ENCODE measurements around the gene LTO1. TPM values are rescaled to one million over a fixed set of nuclear protein-coding genes. Genes with fewer than 3 reads are reported as not detected.

LTO1 gene
- total RNA-seq, 1 donor from 2014 or later = 52.5 TPM

DNA sequence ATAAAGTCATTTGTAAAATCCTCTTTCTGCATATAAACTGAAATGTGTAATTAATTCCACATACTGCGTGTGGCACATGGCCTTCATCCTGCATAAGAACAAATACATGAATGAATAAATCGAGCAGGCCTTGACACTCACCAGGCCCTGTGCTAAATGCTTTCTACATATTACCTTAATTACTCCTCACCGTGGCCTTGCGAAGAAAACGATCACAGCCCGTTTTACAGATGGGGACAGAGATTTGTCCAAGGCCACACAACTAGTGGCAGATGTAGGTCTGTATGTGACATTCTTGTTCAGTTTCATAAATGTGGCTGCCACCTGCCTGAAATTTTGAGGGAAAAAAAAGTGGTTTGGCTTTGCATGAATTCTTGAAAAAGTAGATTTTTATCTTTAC lies 40.0 kb downstream of the LTO1 start:
- intact Hi-C loops (cut with micrococcal nuclease) = no loop called here
- Mint-ChIP-seq H3K36me3 (ENCODE audit: low read depth) (no peaks in the 10 kb centered on the region), H3K4me1 (peaks cover 29% of the 10 kb centered on the region), H3K9me3 (peaks cover 2% of the 10 kb centered on the region), H3K4me3 (no peak overlapping the region), H3K27me3 (peaks cover 23% of the 10 kb centered on the region), H3K27ac (no peak overlapping the region)
- POLR2A ChIA-PET = no interaction called here
- TF ChIP-seq, protein P1, sequence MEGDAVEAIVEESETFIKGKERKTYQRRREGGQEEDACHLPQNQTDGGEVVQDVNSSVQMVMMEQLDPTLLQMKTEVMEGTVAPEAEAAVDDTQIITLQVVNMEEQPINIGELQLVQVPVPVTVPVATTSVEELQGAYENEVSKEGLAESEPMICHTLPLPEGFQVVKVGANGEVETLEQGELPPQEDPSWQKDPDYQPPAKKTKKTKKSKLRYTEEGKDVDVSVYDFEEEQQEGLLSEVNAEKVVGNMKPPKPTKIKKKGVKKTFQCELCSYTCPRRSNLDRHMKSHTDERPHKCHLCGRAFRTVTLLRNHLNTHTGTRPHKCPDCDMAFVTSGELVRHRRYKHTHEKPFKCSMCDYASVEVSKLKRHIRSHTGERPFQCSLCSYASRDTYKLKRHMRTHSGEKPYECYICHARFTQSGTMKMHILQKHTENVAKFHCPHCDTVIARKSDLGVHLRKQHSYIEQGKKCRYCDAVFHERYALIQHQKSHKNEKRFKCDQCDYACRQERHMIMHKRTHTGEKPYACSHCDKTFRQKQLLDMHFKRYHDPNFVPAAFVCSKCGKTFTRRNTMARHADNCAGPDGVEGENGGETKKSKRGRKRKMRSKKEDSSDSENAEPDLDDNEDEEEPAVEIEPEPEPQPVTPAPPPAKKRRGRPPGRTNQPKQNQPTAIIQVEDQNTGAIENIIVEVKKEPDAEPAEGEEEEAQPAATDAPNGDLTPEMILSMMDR (IDR thresholded peaks at IDR 0.05) = no peak
- no peak for ATAC-seq (ENCODE audit: low read depth)
- CTCF ChIA-PET = no interaction called here
- no peak for DNase-seq

DNA sequence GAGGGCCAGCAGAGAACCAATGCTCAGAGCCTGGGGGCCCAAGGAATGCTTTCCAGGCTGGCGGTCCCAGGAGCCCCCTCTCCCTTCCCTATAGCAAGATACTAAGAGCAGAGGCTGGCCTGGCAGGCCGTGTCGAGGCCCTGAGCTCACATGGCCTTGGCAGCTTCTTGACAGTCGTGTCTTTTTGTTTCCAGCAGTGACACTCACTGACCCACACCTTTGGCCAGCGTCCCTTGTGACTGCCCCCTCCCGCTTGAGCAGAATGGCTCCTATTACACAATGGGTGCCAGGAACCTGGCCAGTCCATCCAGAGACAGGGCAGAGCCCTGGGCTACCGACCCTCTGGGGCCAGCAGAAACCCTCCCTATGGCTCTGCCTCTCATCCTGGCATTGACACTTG lies 40.6 kb downstream of the LTO1 start:
- TF ChIP-seq, protein P1 (IDR thresholded peaks at IDR 0.05) = no peak
- H3K27ac Mint-ChIP-seq = no peak overlapping the region
- ATAC-seq (ENCODE audit: low read depth) = no peak
- H3K27me3 Mint-ChIP-seq = peaks cover 20% of the 10 kb centered on the region
- H3K4me3 Mint-ChIP-seq = no peak overlapping the region
- no peak for DNase-seq
- ChIA-PET POLR2A (no interaction called here), CTCF (no interaction called here)
- H3K9me3 Mint-ChIP-seq = peaks cover 8% of the 10 kb centered on the region
- intact Hi-C loops (cut with micrococcal nuclease) = no loop called here
- peaks cover 25% of the 10 kb centered on the region for H3K4me1 Mint-ChIP-seq
- H3K36me3 Mint-ChIP-seq (ENCODE audit: low read depth) = no peaks in the 10 kb centered on the region

DNA sequence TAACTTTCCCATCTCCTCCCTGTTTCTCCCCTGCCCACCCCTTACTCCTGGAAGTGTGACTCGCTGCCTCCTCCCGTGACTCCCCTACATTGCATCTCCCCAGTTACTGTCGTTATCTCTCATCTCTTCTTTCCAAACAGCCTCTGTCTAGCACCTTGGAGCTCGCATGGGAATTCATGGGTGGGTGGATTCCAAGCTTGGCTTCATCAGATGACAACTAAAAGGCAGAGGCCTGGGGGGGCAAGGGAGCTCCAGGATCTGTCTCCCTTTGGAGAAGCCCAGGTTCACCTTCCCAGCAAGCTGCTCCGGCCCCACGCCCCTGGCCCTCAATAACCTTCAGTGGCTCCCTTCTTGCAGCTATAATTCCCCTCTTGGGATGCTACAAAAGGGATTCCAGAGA lies 41.1 kb downstream of the LTO1 start:
- intact Hi-C loops (cut with micrococcal nuclease) = no loop called here
- Mint-ChIP-seq H3K27me3 (peaks cover 22% of the 10 kb centered on the region), H3K36me3 (ENCODE audit: low read depth) (no peaks in the 10 kb centered on the region), H3K4me3 (no peak overlapping the region), H3K4me1 (peaks cover 21% of the 10 kb centered on the region), H3K9me3 (peaks cover 11% of the 10 kb centered on the region), H3K27ac (no peak overlapping the region)
- ATAC-seq (ENCODE audit: low read depth) = no peak
- DNase-seq = no peak
- TF ChIP-seq, protein P1 (IDR thresholded peaks at IDR 0.05) = no peak
- POLR2A ChIA-PET = no interaction called here
- CTCF ChIA-PET = no interaction called here

DNA sequence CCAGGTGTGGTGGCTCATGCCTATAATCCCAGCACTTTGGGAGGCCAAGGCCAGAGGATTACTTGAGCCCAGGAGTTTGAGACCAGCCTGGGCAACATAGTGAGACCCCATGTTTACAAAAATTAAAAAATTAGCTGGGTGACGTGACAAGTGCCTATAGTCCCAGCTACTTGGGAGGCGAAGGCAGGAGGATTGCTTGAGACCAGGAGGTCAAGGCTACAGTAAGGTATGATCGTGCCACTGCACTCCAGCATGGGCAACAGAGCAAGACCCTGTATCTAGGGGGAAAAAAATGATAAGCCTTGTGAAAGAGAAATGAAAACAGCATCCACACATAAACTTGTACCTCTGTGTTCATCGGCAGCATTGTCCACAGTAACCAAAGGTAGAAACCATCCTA lies 42.3 kb downstream of the LTO1 start:
- intact Hi-C loops (cut with micrococcal nuclease) = no loop called here
- TF ChIP-seq, protein P1 (IDR thresholded peaks at IDR 0.05) = no peak
- H3K9me3 Mint-ChIP-seq = peaks cover 11% of the 10 kb centered on the region
- H3K4me3 Mint-ChIP-seq = no peak overlapping the region
- H3K27ac Mint-ChIP-seq = no peak overlapping the region
- ATAC-seq (ENCODE audit: low read depth) (no peak), DNase-seq (no peak)
- no peaks in the 10 kb centered on the region for H3K36me3 Mint-ChIP-seq (ENCODE audit: low read depth)
- ChIA-PET POLR2A (no interaction called here), CTCF (no interaction called here)
- H3K27me3 Mint-ChIP-seq = peaks cover 21% of the 10 kb centered on the region
- peaks cover 14% of the 10 kb centered on the region for H3K4me1 Mint-ChIP-seq

DNA sequence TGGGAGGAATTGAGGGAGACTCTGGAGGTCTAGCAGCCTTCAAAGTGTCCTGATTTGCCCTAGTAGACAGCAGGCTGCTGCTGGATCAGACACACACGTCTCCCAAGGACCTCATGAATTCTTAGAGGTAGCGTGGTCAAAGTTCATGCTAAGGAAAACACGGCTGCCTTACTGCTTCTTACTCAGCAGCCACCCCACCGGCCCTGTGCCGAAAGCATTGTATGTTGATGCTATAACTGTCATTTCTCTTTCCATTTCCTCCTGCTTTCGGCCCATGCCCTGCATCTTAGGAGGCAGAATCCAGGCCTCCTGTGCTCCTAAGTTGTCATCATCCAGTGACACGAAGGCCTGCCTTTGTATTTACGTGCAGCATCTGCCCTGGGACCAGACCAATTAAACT lies 44.7 kb downstream of the LTO1 start:
- ATAC-seq (ENCODE audit: low read depth) = no peak
- no peak overlapping the region for H3K27ac Mint-ChIP-seq
- H3K4me1 Mint-ChIP-seq = no peaks in the 10 kb centered on the region

More for the DNA sequence above, 44.7 kb downstream of the LTO1 start:
- TF ChIP-seq, protein P1 (IDR thresholded peaks at IDR 0.05) = no peak
- POLR2A ChIA-PET = no interaction called here
- DNase-seq = no peak
- Mint-ChIP-seq H3K36me3 (ENCODE audit: low read depth) (no peaks in the 10 kb centered on the region), H3K4me3 (no peak overlapping the region), H3K27me3 (peaks cover 24% of the 10 kb centered on the region), H3K9me3 (peaks cover 11% of the 10 kb centered on the region)
- intact Hi-C loops (cut with micrococcal nuclease) = no loop called here
- CTCF ChIA-PET = no interaction called here
